ENCODE data around the gene MAFG. TPM values are rescaled to one million over a fixed set of nuclear protein-coding genes. Genes with fewer than 3 reads are reported as not detected.
A peak's percentile ranks its signal among the peaks of the same experiment; 100 is the strongest.

MAFG gene
- total RNA-seq, 1 donor from 2014 or later, result 12.3 TPM

DNA sequence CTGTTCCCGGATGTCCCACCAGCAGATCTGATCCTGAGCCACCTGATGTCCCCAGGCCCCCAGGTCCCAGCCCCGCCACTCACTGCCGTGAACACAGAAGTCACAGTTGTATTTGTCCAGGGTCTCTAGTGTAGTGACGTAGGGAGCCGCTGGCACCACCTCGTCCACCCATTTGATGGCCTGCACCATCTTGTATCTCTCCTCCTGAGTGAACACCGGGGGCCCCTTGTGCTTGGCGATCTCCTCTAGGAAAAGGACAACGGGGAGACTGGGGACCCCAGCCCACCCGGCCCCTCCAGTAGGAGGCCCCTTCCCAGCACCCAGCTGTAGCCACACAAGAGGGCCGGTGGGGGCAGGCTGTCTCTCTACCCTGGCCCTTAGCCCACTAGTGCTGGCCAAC, 18.7 kb downstream of the MAFG start:
- ATAC-seq, result no peak

DNA sequence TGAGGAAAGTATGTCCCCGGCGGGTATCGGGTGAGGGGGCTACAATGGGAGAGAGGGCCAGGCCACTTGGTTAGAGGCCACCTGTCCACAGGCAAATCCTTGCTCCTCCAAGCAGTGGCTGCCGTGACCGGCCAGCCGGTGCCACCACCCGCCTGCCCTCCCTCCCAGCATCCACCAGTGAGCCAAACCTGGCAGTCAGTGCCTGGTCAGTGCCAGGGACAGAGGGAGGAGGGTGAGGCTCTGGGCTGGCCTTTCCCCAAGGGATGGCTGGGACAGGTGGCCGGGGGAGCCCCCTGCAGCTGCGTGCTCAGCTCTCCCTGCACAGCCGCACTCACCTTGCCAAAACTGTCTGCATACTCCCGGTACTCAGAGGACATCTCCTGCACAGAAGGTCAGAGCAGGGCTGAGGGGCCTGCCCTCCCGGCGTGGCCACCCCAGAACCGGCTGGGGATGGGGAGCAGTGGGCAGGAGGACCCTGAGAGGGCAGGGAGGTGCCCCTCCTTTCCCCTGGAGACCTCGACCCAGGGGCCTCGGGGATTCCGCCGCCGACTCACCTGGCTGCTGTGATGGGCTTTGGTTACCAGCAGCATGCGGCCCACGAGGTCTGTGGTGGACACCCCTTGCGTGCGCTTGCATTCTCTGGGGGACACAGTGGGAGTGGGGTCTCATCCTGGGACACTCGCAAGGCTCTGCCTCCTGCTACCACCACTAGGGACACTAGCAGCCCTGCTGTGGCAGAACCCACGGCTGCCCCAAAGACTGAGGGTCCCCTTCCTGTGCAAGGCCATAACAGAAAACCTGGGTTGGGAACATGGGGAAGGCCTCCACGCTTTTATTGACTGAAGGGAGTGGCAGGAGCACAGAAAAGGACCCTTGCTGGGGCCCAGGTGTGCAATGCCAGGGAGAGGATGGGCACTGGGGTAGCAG, 20.1 kb downstream of the MAFG start:
- ATAC-seq, result no peak

DNA sequence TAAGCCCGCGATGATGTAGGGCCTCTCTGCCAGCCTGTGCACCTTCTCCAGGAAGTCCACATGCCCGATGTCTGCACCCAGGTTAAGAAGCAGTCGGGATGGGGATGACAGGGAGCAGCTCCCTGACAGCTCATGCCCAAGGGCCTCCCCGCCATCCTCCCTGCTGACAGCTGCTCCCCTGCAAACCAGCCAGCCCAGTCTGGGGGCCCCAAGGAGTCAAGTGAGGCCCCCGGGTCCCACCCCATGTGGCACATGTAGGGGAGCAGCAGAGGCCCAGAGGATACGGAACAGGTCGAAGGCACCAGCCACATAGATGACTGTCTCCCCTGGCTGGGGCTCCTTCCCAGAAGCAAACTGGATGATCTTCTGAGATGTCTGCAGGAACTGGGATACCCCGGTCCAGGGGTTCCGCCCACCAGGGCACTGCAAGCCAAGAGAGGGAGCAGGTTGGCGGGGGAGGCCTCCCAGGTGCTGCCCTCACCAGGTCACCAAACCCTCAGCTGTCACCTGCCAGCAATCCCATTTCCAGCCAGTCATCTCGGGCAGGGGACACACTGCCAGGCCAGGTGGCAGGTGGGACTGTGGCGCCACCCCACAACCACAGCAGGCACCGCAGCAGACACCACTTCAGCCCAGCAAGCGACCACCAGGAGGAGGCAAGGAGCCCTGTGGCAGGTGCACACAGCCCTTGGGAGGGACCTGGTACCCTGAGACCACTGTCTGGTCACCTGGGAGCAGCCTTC, 20.9 kb downstream of the MAFG start:
- no peak for ATAC-seq

DNA sequence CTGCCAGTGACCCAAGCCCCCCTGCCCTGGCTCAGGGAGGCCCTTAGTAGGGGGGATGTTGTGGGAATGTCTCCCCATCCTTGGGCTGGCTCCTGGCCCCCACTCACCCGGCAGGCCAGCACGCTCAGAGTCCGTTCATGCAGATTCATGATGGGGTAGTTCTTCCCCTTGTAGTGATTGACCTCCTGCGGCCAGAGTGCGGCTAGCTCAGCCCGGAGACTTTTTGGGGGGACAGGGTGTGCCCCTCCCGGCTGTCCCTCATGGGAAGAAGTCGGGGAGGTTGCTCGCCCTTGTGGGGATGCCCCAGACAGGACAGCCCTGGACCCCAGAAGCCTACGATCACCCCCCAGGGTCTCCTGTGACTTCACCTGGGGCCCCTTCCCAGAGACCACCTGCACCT, 21.5 kb downstream of the MAFG start:
- ATAC-seq, result no peak

DNA sequence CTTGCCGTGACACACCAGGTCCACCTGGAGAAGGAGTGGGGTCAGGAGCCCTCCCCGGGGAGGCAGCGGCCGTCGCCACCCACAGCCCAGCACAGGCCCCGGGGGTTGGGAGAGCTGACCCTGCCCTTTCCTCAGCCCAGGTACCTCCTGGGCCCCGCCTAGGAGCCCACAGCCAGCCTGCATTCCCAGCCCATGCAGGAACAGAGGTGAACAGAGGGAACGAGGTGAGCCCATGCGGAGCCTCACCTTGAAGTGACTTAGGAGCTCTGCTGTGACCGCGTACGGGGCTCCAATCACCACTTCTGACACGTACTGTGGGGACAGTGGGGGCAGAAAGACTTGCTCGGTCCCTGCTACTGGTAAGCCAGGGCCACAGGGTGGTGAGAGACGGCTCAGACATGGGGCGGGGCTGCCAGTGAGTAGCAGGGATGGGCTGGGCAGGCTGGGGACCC, 22.1 kb downstream of the MAFG start:
- ATAC-seq, result no peak

DNA sequence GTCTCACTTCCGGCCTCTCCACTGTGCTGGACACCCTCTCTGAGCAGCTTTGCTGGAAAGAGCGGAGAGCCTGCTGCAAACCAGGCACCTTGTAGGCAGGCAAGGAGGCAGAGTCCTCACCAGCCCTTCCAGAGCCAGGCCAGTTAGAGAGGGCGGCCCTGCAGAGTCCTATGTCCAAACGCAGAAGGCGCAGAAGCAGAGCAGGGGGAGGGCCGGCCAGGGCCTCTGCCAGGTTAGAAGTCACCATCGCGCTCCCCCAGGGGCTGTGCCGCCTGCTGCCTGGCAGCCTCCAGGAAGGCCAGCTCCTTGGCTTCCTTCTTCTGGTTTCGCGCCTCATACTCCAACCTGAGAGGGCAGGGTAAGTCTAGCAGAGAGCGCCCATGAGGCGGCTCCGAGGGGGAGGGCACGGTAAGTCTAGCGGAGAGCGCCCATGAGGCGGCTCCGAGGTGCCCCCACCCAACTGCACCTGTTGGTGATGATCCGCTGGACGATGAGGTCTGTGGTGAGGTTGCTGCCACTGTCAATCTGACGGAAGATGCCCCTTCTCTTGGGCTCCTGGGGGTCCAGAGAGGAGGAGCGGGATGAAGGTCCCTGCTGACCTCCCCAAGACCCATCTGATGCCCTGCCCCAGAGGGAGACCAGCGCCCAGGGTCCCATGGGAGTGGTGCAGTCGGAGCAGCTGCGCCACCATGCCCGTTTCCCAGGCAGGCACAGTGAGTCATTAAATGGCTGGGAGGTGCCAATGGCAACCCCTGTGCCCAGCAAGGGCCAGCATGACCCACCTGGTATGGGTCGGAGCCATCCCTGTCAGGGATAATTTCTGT, 22.7 kb downstream of the MAFG start:
- no peak for ATAC-seq

DNA sequence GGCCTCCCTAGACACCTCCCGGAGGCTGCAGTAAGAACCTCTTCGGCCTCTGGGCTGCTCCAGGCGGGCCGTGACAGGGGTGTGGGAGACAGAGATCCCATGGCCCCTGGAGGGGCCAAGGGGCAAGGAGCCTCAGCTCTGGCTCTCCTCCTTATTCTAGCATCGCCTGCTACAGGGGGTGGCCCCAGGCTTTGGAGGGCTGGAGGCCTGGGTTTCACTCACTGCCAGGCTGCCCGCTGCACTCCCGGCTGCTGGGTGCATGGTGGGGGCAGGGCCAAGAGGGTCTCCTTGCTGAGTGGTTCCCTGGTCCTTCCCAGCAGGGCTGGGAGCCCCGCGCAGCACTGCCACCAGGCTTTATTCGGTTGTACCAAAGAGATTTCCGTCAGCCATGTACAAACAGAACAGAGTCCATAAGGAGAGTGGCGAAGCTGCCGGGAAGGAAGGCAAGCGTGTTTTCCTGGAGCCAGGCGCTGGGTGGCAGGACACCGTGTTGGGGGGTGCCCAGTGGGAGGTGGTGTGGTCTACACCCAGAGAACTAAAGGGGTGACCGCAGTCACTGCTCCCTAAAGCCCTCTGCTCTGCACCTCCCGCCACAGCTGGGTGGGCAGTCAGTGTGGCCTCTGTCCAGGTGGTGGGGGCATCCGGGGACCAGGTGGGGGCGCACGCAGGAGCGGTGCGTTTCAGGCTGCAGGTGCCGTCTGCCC, 23.5 kb downstream of the MAFG start:
- no peak for ATAC-seq

DNA sequence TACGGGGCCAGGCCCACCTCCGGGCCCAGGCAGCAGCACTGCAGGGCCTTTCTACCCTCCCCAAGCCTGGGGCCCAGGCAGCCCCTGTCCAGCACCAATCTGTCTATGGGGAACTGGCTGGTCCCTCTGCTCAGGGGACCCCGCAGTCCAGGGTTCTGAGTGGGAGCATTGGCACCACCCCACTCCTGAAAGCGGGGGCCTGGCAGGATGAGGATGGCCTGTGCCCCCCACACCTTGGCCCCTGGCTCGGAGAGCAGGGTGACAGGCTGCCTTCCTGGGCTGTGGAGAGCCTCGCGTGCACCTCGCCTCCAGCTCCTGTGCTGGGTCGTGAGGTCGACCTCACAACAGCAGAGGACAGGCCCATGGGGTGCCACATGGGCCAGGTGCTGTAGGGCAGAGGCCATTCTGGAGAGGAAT, 24.1 kb downstream of the MAFG start:
- ATAC-seq, result no peak

DNA sequence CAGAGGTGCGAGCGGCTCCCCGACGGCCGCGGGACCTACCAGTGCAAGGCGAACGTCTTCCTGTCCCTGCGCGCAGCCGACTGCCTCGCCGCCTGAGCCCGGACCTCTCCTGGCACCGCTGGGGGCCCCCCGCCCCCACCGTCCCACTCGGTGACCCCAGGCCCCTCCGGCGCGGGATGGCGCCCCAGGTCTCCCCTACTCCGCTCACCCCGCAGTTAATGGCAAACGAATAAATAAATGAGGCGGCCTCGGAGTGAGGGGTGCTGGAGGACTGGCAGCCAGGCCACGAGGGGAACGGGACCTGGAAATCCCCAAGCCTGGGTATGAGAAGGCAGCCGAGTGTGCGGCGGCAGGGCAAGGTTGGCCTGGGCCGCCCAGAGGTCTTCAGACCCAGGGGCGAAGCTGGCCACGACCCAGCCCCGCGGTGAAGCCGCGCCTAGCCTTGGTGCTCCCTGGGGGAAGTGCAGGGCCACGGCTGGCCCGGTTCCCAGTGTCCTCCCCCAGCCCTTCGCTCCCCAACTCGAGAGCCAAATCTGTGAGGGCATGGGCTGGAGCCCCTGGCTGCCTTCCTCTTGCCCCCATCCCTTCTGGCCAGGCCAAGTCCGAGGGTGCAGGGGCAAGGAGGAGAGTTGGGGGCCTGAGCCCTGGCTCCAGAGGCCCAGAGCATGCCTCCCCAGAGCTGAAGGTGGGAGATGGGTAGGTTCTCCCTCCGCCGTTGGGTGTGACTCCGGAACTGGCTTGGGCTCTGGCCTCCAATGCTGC, 24.7 kb downstream of the MAFG start:
- peak; percentile 3 for ATAC-seq

DNA sequence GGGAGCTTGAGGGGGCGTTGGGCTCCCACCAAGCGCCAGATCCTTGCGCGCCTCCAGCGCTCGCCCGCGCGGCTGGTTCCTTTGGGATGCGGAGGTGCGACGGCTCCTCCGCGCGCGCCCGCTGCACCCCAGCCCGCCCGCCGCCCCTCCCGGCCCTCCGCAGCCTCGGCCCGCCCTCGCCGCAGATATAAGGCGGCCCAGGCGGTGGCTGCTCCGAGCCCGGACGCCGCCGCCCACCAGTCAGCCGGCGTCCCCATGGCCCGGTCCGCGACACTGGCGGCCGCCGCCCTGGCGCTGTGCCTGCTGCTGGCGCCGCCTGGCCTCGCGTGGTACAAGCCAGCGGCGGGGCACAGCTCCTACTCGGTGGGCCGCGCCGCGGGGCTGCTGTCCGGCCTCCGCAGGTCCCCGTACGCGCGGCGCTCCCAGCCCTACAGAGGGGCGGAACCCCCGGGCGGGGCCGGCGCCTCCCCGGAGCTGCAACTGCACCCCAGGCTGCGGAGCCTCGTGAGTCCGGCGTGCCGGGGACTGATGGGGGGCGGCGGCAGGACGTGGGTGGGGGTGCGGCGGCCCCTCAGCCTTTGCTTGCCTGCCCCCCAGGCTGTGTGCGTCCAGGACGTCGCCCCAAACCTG, 25.4 kb downstream of the MAFG start, which contains the start of gene NPB:
NPB (plus strand) TSS at position 216 of the 630 bp plus-strand sequence; CDS start at position 256, 40 bp downstream.
- peak; percentile 15 for ATAC-seq

DNA sequence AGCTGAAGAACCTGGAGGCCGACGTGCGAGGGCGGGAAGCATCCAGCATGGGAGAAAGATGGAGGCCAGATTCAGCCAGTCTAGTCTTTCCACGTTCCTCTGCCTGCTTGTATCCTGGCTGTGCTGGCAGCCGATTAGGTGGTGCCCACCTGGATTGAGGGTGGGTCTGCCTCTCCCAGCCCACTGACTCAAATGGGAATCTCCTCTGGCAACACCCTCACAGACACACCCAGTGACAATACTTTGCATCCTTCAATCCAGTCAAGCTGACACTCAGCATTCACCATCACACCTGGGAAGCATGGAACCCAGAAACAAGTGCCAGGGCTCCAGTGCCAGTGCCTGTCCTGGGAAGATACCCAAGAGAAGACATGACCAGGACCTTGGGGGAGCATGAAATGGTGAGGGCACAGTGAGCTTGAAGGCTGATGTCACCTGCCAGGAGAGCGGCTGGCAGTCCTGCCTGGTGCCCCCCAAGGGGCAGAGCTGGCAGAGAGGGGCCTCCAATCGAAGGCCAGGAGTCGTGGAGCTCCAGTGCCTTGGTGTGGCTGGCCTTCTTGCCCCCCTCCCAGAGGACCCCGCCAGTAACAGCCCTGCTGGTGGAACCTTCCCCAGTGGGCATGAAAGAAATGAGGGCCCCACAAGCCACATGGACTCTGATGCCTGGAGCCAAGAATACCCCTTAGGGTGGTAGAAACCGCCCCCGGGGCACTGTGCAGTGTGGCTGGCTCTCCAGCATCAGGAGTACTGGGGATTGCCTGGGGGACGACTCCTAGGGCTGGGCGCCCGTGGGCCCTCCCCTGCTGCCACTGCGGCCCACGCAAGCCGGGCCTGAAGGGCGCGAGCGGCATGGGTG, 26.1 kb downstream of the MAFG start:
- peak; percentile 1 for ATAC-seq

DNA sequence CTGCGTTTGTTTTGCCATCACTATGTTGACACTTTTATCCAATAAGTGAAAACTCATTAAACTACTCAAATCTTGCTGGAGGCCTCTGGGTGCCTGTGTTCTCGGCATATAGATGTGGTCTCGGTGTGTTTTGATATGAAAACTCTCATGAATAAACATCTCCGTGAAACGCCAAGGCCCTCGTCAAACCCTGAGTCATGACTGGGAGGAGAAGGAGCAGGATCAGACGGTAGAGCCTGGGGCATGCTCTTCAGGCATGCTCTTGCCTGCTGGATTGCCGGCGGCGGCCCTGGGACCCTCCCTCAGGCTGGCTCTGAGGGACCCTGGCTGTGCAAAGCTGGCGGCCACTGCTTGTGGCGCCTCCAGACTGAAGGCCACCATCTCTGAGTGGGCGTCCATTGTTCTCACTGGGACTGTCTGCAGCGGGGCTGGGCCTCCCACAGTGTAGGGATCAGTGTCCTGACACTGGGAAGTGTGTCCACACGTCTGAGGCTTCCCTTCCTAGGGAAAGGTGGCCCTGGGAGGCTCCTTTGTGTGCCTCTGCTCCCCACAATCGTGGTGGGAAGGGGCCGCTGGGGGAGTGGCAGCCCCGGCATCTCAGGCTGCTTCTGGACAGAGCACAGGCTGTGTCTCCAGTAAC, 27.2 kb downstream of the MAFG start:
- ATAC-seq, result peak; percentile 7

DNA sequence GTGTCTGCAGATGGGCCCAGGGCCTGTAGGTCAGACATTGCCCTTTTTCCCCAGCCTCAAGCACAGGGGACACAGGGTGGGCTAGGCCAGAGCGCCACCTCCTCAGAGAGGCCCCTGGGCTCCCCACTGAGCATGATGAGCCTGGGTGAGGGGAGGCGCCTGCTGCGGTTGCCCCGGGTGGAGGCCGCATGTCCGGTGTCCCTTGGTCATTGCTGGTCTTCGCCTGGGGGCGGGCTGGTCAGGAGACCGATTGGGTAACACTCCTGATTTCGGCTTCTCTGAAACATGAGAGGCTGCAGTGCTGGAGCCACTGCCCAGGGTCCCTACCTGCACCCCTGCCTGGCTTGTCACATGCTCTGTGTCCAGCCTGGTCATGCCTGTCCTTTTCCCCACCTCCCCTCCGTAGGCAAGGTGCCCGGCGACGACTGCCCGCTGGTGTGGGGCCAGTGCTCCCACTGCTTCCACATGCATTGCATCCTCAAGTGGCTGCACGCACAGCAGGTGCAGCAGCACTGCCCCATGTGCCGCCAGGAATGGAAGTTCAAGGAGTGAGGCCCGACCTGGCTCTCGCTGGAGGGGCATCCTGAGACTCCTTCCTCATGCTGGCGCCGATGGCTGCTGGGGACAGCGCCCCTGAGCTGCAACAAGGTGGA, 27.9 kb downstream of the MAFG start:
- ATAC-seq, result no peak

DNA sequence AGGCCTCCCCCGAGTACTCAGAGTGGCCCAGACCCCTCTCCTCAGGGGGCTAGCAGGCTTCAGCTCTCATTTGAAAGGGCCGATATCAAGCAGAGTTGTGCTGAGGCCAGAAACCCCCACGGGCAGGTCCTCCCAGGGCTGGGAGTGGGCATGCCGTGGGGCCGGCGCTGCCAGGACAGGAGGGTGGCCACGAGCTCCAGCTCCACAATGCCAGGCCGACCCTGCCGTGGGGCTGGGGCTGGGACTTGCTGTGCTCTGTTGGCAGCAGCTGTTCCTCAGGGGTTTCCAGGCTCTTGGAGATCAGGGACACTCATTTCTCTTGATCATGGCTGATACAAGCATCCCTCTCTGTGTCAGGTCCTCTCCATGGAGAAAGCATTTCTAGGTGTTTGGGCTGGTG, 28.6 kb downstream of the MAFG start:
- ATAC-seq, result no peak

DNA sequence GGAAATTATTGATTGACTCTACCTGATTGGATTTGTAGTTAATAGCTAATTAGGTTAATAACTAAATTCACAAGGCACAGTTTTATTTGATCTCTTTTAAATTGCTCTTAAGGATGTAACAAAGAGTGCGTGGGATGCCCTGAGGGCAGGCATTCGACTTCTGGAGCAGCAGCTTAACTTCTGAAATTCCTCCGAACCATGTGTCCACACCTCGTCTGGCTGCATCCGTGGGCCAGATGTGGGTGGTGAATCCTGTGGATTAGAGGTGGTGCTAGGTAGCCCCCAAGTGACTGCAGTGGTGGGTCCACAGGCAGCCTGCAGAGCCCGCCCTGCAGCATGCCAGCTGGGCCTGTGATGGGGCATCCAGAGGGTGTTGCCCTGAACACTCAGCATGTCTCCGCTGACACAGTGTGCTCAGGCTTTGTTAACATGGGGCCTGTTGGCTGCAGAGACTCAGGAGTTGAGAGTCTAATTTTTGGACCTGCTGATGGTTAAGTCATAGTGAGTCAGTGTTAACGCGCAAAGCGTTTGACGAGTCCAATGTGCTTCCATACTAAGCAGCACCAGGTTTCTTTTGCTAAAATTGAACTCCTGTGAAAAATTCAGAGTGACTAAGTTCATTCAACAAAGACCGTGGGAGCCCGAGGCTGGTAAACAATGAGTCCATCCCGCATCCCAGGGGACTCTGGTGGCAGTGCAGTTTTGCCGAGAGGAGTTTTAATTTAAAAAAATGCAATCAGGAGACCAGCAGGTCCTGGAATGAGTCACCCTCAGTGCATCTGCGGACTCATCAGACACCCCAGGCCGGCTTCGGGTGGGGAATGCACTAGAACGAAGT, 29.3 kb downstream of the MAFG start:
- ATAC-seq, result peak; percentile 65

DNA sequence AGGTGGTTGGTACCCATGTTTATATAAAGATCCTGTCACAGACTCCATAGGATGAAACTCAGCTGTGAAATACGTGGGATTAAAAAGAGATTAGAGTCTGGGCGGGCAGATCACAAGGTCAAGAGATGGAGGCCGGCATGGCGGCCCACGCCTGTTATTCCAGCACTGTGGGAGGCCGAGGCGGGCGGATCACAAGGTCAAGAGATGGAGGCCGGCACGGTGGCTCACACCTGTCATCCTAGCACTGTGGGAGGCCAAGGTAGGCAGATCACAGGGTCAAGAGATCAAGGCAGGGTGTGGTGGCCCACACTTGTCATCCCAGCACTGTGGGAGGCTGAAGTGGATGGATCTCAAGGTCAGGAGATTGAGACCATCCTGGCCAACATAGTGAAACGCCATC, 32.1 kb downstream of the MAFG start:
- no peak for ATAC-seq

DNA sequence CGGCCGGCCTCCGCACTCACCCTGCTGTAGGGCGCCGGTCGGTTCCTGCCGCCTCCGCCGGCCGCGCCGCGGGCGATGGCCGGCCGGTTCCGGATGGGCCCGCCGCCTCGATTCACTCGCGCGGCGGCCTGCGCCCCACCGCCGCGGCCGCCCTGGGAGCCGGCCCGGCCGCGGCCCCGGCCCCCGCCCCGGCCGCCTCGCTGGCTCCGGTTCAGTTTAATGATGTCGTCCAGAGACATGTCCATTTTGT, 36.3 kb downstream of the MAFG start:
- no peak for ATAC-seq

Measured in esophagus mucosa (tissue), 1 donor.